Mononuclear cell (primary cell): ENCODE data around the gene SPAG5. TPM values are rescaled to one million over a fixed set of nuclear protein-coding genes. Genes with fewer than 3 reads are reported as not detected.
A peak's percentile ranks its signal among the peaks of the same experiment; 100 is the strongest.

Source experiments
- H3K27me3 ChIP-seq: 2 replicates; pipeline ENCODE4 v1.6.0; 2011; ENCODE audit warnings: low read length, control low read depth; ENCODE audit not compliant: insufficient read depth
- H3K4me1 ChIP-seq: 2 replicates; pipeline ENCODE4 v1.5.1; 2011; ENCODE audit warnings: mild to moderate bottlenecking, low read length, control low read depth; ENCODE audit not compliant: insufficient read depth
- H3K4me3 ChIP-seq: 2 replicates; pipeline ENCODE4 v1.5.1; 2011; ENCODE audit warnings: mild to moderate bottlenecking, low read length, moderate library complexity
- H3K9me3 ChIP-seq: 2 replicates; pipeline ENCODE4 v1.5.1; 2011; ENCODE audit warnings: low read depth, mild to moderate bottlenecking, control low read depth, low read length
- total RNA-seq: library from RNA; depleted of rRNA; stranded (reverse); fragments of >200 nt; gene quantifications from one replicate; pipeline ENCODE4 v1.2.3, GENCODE V29; 2012

Gene SPAG5
- total RNA-seq, result 9.6 TPM

- H3K9me3 ChIP-seq, result no peaks in the 10 kb centered on the region
- peak within 1 kb of the TSS; percentile 64 for H3K4me3 ChIP-seq
- peaks cover 21% of the 10 kb centered on the region for H3K4me1 ChIP-seq
- H3K27me3 ChIP-seq, result no peaks in the 10 kb centered on the region
Measured at GRCh38 chr17:28598799-28599310, at the start of gene SPAG5. Gene SPAG5, minus strand, starts transcription at chr17:28599025. Its CDS starts 79 bp downstream, at chr17:28598946.

- Histone ChIP-seq H3K4me3 (peak overlapping the region; percentile 13), H3K9me3 (no peaks in the 10 kb centered on the region), H3K27me3 (no peaks in the 10 kb centered on the region), H3K4me1 (peaks cover 40% of the 10 kb centered on the region)
Measured at GRCh38 chr17:28646039-28646754, 47.4 kb upstream of the SPAG5 start.

- peaks cover 40% of the 10 kb centered on the region for H3K4me1 ChIP-seq
- no peaks in the 10 kb centered on the region for H3K27me3 ChIP-seq
- no peaks in the 10 kb centered on the region for H3K9me3 ChIP-seq
- peak overlapping the region; percentile 90 for H3K4me3 ChIP-seq
Measured at GRCh38 chr17:28645576-28645939, 46.7 kb upstream of the SPAG5 start.

GRCh38 chr17:28644787-28645575 is 46.2 kb upstream of the SPAG5 start, which contains the start of gene BLTP2:
Gene BLTP2, minus strand, starts transcription at chr17:28645158. Its CDS starts 102 bp downstream, at chr17:28645056.
- Histone ChIP-seq H3K4me1 (peaks cover 40% of the 10 kb centered on the region), H3K9me3 (no peaks in the 10 kb centered on the region), H3K4me3 (peak within 1 kb of the TSS; percentile 90), H3K27me3 (no peaks in the 10 kb centered on the region)

- Histone ChIP-seq H3K9me3 (no peaks in the 10 kb centered on the region), H3K27me3 (no peaks in the 10 kb centered on the region), H3K4me1 (peaks cover 40% of the 10 kb centered on the region), H3K4me3 (peak overlapping the region; percentile 90)
Measured at GRCh38 chr17:28643983-28644786, 45.4 kb upstream of the SPAG5 start.

- H3K4me3 ChIP-seq, result no peak overlapping the region
- H3K9me3 ChIP-seq, result no peaks in the 10 kb centered on the region
- peaks cover 33% of the 10 kb centered on the region for H3K4me1 ChIP-seq
- H3K27me3 ChIP-seq, result no peaks in the 10 kb centered on the region
Measured at GRCh38 chr17:28641579-28641978, 42.8 kb upstream of the SPAG5 start.

GRCh38 chr17:28635506-28635905 is 36.7 kb upstream of the SPAG5 start:
- Histone ChIP-seq H3K4me1 (no peaks in the 10 kb centered on the region), H3K9me3 (no peaks in the 10 kb centered on the region), H3K4me3 (no peak overlapping the region), H3K27me3 (no peaks in the 10 kb centered on the region)

- no peaks in the 10 kb centered on the region for H3K9me3 ChIP-seq
- H3K4me1 ChIP-seq, result no peaks in the 10 kb centered on the region
- no peaks in the 10 kb centered on the region for H3K27me3 ChIP-seq
- H3K4me3 ChIP-seq, result no peak overlapping the region
Measured at GRCh38 chr17:28634206-28634865, 35.5 kb upstream of the SPAG5 start.

- no peaks in the 10 kb centered on the region for H3K9me3 ChIP-seq
Measured at GRCh38 chr17:28626818-28627217, 28.0 kb upstream of the SPAG5 start.

GRCh38 chr17:28624148-28624547 is 25.3 kb upstream of the SPAG5 start:
- no peaks in the 10 kb centered on the region for H3K27me3 ChIP-seq
- no peaks in the 10 kb centered on the region for H3K4me1 ChIP-seq
- H3K4me3 ChIP-seq, result no peak overlapping the region
- H3K9me3 ChIP-seq, result no peaks in the 10 kb centered on the region

More at GRCh38 chr17:28626818-28627217, 28.0 kb upstream of the SPAG5 start:
- Histone ChIP-seq H3K4me3 (no peak overlapping the region), H3K4me1 (no peaks in the 10 kb centered on the region), H3K27me3 (no peaks in the 10 kb centered on the region)

- Histone ChIP-seq H3K27me3 (no peaks in the 10 kb centered on the region), H3K4me1 (no peaks in the 10 kb centered on the region), H3K9me3 (no peaks in the 10 kb centered on the region), H3K4me3 (no peak overlapping the region)
Measured at GRCh38 chr17:28623696-28624095, 24.9 kb upstream of the SPAG5 start.

- no peaks in the 10 kb centered on the region for H3K27me3 ChIP-seq
- H3K4me3 ChIP-seq, result no peak overlapping the region
- H3K4me1 ChIP-seq, result no peaks in the 10 kb centered on the region
- no peaks in the 10 kb centered on the region for H3K9me3 ChIP-seq
Measured at GRCh38 chr17:28622186-28622585, 23.4 kb upstream of the SPAG5 start.

- H3K9me3 ChIP-seq, result no peaks in the 10 kb centered on the region
- no peak overlapping the region for H3K4me3 ChIP-seq
- H3K4me1 ChIP-seq, result no peaks in the 10 kb centered on the region
- H3K27me3 ChIP-seq, result no peaks in the 10 kb centered on the region
Measured at GRCh38 chr17:28620010-28620409, 21.2 kb upstream of the SPAG5 start.

GRCh38 chr17:28618464-28618863 is 19.6 kb upstream of the SPAG5 start:
- no peaks in the 10 kb centered on the region for H3K27me3 ChIP-seq

More at GRCh38 chr17:28618464-28618863, 19.6 kb upstream of the SPAG5 start:
- Histone ChIP-seq H3K4me3 (no peak overlapping the region), H3K4me1 (peaks cover 5% of the 10 kb centered on the region), H3K9me3 (no peaks in the 10 kb centered on the region)
